Tibial artery (tissue), 4 donors: ENCODE results near the gene SLC12A2.

ENCODE experiments used
- DNase-seq, 2 donors: peaks; one replicate each; pipeline ENCODE4 v3.0.0-alpha.2; 2019
- H3K27ac ChIP-seq, 2 donors: fragments of 200-600 bp; sonication (generic) in 1 of 2; 1 replicate in 1 of 2; 2 replicates in 1 of 2; pipeline ENCODE4 v1.5.1; 2018 to 2019; ENCODE audit warnings: mild to moderate bottlenecking in 1 of 2
- H3K27me3 ChIP-seq, 2 donors: fragments of 200-600 bp; sonication (generic) in 1 of 2; one replicate each; pipeline versions ENCODE4 v1.5.1 to v1.6.0; 2016 to 2019
- H3K36me3 ChIP-seq, 3 donors: fragments of 200-600 bp; sonication (generic) in 2 of 3; one replicate each; pipeline ENCODE4 v1.5.1; 2016 to 2019; ENCODE audit warnings: mild to moderate bottlenecking in 2 of 3
- H3K4me1 ChIP-seq, 4 donors: fragments of 200-600 bp; sonication (generic) in 2 of 4; 1 replicate in 3 of 4; 2 replicates in 1 of 4; pipeline ENCODE4 v1.5.1; 2016 to 2019
- H3K4me3 ChIP-seq, 2 donors: fragments of 200-600 bp; sonication (generic) in 1 of 2; 1 replicate in 1 of 2; 2 replicates in 1 of 2; pipeline ENCODE4 v1.5.1; 2018 to 2019; ENCODE audit warnings: mild to moderate bottlenecking in 2 of 2
- H3K9me3 ChIP-seq, 3 donors: fragments of 200-600 bp; sonication (generic) in 1 of 3; one replicate each; pipeline ENCODE4 v1.5.1; 2016 to 2019
- intact Hi-C: fragments of 100-400 bp; cut with DNase I; formaldehyde crosslinking; loops from one replicate; pipeline ENCODE4 v1.15.0; 2023; ENCODE audit warnings: low total_unique reads
- TF ChIP-seq, protein P1 (sequence below), 2 experiments: fragments of 200-600 bp in 1 of 2; fragments of 450-650 bp in 1 of 2; IDR thresholded peaks; one replicate each; pipeline ENCODE4 v1.5.1; 2017 to 2019; ENCODE audit warnings: antibody characterized with exemption in 2 of 2, mild to moderate bottlenecking in 1 of 2, moderate library complexity in 1 of 2

The SLC12A2 gene

DNA sequence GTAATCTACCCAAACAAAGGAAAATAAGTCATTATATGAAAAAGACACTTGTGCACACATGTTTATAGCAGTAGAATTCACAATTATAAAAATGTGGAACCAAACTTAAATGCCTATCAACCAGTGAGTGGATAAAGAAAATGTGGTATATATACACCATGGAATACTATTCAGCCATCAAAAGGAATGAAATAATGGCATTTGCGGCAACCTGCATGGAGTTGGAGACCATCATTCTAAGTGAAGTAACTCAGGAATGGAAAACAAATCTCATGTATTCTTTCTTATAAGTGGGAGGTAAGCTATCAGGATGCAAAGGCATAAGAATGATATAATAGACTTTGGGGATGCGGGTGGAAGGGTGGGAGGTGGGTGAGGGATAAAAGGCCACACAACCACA is 34.6 kb downstream of the SLC12A2 start:
- intact Hi-C loops: loop anchor here (10.0 kb wide), 1 partner anchor 243 kb away; no protein-coding TSS in a partner anchor
- TF ChIP-seq, protein P1, sequence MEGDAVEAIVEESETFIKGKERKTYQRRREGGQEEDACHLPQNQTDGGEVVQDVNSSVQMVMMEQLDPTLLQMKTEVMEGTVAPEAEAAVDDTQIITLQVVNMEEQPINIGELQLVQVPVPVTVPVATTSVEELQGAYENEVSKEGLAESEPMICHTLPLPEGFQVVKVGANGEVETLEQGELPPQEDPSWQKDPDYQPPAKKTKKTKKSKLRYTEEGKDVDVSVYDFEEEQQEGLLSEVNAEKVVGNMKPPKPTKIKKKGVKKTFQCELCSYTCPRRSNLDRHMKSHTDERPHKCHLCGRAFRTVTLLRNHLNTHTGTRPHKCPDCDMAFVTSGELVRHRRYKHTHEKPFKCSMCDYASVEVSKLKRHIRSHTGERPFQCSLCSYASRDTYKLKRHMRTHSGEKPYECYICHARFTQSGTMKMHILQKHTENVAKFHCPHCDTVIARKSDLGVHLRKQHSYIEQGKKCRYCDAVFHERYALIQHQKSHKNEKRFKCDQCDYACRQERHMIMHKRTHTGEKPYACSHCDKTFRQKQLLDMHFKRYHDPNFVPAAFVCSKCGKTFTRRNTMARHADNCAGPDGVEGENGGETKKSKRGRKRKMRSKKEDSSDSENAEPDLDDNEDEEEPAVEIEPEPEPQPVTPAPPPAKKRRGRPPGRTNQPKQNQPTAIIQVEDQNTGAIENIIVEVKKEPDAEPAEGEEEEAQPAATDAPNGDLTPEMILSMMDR (IDR thresholded peaks at IDR 0.05): no peak

DNA sequence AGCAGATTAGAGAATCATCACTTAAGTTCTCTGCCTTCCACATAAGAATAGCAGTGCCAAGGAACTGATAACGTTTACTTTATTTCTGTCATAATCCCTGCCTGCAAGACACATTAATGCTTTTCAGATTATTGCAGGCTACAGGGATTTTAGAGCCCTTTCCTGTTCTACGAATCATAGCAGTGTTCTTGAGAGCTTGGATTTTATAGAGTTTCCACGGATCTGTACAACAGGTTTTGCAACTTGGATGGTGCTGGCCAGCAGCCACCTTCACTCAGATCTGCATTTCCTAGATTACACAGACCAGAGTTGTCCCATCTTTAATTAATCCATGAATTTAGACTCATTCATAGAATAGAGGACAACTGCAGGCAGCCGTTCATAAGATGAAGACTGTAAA is 38.1 kb downstream of the SLC12A2 start:
- no peak overlapping the region for H3K4me3 ChIP-seq
- peaks cover 0 to 11% (median 0%) of the 10 kb centered on the region in 3 donors for H3K9me3 ChIP-seq
- no peaks in the 10 kb centered on the region for H3K27me3 ChIP-seq
- peaks cover 2 to 23% (median 15%) of the 10 kb centered on the region in 3 donors for H3K36me3 ChIP-seq
- DNase-seq: no peak
- H3K27ac ChIP-seq: no peak overlapping the region
- TF ChIP-seq, protein P1 (IDR thresholded peaks at IDR 0.05): no peak
- H3K4me1 ChIP-seq: no peaks in the 10 kb centered on the region
- intact Hi-C loops: no loop called here

More for the DNA sequence above, 34.6 kb downstream of the SLC12A2 start:
- no peak for DNase-seq
- Histone ChIP-seq H3K9me3 (peaks cover 0 to 11% (median 0%) of the 10 kb centered on the region in 3 donors), H3K4me1 (no peaks in the 10 kb centered on the region), H3K27me3 (no peaks in the 10 kb centered on the region), H3K36me3 (peaks cover 32 to 48% (median 36%) of the 10 kb centered on the region in 3 donors), H3K4me3 (no peak overlapping the region), H3K27ac (no peak overlapping the region)

DNA sequence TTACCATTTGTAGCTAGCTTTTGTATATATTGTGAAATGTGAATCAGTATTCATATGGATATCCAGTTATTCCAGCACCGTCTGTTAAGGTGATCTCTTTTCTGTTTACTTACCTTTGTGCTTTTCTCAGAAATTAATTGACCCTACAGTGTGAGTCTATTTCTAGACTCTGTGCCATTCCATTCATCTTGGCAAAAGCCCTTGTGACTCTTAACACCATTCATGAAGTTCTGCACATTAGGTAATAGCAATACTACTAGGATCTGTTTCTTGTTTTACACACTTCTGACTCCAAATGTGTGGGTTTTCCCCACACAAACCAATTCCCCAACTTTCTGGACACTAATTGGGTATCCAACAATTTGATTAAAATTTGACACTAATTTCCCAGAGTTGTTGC is 40.4 kb downstream of the SLC12A2 start:
- Histone ChIP-seq H3K4me1 (no peaks in the 10 kb centered on the region), H3K27me3 (no peaks in the 10 kb centered on the region), H3K36me3 (peaks cover 0 to 10% (median 2%) of the 10 kb centered on the region in 3 donors), H3K9me3 (peaks cover 0 to 2% (median 0%) of the 10 kb centered on the region in 3 donors), H3K4me3 (no peak overlapping the region), H3K27ac (no peak overlapping the region)
- DNase-seq: no peak
- intact Hi-C loops: no loop called here
- TF ChIP-seq, protein P1 (IDR thresholded peaks at IDR 0.05): no peak

DNA sequence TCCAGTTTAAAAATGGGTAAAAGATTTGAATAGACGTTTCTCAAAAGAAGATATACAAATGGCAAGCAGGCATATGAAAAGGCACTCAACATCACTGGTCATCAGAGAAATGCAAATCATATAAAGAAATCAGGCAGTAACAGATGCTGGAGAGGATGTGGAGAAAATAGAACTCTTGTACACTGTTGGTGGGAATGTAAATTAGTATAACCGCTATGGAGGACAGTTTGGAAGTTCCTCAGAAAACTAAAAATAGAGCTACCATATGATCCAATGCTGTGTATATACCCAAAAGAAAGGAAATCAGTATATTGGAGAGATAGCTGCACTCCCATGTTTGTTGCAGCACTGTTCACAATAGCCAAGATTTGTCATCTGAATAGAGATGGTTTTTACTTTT is 42.7 kb downstream of the SLC12A2 start:
- H3K36me3 ChIP-seq: peaks cover 0 to 6% (median 5%) of the 10 kb centered on the region in 3 donors
- DNase-seq: no peak
- H3K27ac ChIP-seq: no peak overlapping the region
- no peaks in the 10 kb centered on the region for H3K4me1 ChIP-seq
- no peaks in the 10 kb centered on the region for H3K9me3 ChIP-seq
- H3K27me3 ChIP-seq: no peaks in the 10 kb centered on the region
- no peak overlapping the region for H3K4me3 ChIP-seq
- TF ChIP-seq, protein P1 (IDR thresholded peaks at IDR 0.05): no peak
- intact Hi-C loops: no loop called here

DNA sequence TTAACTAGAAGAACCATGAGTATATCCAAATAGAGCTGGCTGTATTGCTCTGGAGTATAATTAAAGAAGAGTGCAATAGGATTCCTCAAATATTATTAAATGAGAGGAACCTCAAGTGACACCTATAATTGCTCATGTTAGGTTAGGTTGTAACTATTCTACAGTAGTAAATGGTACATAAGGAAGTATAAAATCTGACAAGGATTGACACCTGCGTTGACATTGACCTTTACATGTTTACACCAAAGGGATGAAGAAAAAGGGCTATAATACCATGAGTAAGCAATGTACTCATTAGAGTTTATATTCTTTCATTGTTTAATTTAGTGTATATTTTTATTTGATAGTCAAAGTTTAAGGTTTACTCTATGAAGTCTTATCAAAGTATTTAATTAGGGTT is 48.9 kb downstream of the SLC12A2 start:
- H3K9me3 ChIP-seq: no peaks in the 10 kb centered on the region
- intact Hi-C loops: no loop called here
- DNase-seq: no peak
- no peaks in the 10 kb centered on the region for H3K4me1 ChIP-seq
- TF ChIP-seq, protein P1 (IDR thresholded peaks at IDR 0.05): no peak
- peaks cover 9 to 40% (median 15%) of the 10 kb centered on the region in 3 donors for H3K36me3 ChIP-seq
- no peak overlapping the region for H3K27ac ChIP-seq
- no peak overlapping the region for H3K4me3 ChIP-seq
- H3K27me3 ChIP-seq: no peaks in the 10 kb centered on the region

DNA sequence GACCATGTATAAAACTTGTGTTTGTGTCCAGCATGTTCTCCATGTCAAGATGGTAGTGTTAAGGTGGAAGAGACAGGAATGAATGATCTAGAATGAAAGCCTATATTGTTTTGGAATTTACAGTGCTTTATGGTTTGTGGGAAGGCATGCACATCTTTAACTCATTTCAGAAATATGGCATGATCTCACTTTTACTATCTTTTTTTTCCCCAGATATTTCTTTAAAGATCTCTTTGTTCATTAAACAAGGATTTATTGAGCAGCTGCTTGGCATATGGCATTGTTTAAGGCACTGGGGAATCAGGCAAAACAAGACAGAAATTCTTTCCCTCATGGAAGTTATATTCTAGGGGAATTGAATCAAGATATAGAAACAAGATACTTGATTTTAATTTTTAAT is 51.7 kb downstream of the SLC12A2 start:
- TF ChIP-seq, protein P1 (IDR thresholded peaks at IDR 0.05): no peak
- H3K27me3 ChIP-seq: no peaks in the 10 kb centered on the region
- H3K9me3 ChIP-seq: no peaks in the 10 kb centered on the region
- H3K36me3 ChIP-seq: peaks cover 9 to 55% (median 19%) of the 10 kb centered on the region in 3 donors
- no peak overlapping the region for H3K4me3 ChIP-seq
- intact Hi-C loops: no loop called here
- no peak overlapping the region for H3K27ac ChIP-seq
- DNase-seq: no peak
- H3K4me1 ChIP-seq: no peaks in the 10 kb centered on the region
